ENCODE results near the gene TTC33.

DNA sequence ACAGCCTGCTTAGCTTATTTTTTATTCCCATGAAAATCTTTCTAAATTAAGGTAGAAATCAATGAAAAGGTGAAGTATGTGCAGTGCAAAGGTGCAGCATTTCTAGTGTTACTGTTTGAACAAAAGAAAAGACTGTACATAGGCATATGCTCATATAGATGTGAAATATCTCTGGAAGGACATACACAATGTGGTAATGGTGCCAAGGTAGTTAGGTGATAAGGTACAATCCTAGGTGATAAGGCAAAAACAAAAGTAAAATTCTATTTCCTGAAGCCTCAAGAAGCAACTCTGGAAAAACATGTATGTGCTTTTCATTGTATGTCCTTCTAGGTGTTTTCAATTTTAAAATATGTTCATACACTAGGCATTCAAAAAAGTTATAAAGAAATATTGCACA, 215.5 kb downstream of the TTC33 start:
- TF ChIP-seq CTCF (conservative IDR thresholded peaks at IDR 0.05) (no peak), EZH2 (IDR thresholded peaks at IDR 0.05; ENCODE audit: low read depth) (no peak)
